T-helper 1 cell (primary cell): ENCODE measurements around the gene HSPA12B.
A peak's percentile ranks its signal among the peaks of the same experiment; 100 is the strongest.

ENCODE experiments used
- DNase-seq, 5 donors: peaks; one replicate each; pipeline ENCODE4 v3.0.0-alpha.2; 2012 to 2020

HSPA12B gene

DNA sequence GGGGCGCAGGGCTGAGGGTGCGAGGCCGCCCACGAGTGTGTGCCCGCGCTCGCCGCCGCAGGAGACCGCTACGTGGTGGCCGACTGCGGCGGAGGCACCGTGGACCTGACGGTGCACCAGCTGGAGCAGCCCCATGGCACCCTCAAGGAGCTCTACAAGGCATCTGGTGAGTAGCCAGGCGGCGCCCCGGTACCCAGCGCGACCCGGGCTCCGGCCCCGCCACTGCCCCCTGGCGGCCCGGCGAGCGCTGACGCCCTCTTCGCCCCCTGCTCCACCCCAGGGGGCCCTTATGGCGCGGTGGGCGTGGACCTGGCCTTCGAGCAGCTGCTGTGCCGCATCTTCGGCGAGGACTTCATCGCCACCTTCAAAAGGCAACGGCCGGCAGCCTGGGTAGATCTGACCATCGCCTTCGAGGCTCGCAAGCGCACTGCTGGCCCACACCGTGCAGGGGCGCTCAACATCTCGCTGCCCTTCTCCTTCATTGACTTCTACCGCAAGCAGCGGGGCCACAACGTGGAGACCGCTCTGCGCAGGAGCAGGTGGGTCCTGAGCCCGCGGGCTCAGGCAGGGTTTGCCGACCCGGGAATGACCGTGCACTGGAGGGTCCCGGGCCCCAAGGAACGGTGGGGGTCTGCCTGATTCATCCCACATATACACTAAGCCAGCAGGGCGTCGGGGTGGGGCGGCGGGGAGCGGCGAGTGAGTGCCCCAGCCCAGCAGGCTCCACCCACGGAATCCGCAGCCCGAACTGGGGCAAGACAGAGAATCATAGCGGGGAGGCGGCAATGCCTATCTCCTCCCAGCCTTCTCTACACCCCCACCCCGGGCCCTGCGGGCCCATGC lies 17.4 kb downstream of the HSPA12B start:
- DNase-seq = peak in 1 of 5 donors; percentile 23

DNA sequence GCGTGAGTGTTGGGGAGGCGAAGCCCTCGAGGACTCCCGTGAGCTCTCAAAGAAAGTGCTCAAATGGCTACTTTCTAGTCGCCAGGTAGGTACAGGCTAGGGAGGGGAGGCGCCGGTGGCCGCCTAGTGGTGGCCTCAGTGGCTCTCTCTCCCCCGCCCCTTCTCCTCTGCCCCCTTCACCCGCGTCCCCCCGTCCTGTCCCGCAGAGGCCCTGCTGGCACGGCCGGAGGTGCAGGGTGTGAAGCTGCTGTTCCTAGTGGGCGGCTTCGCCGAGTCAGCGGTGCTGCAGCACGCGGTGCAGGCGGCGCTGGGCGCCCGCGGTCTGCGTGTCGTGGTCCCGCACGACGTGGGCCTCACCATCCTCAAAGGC lies 18.8 kb downstream of the HSPA12B start:
- DNase-seq = no peak

DNA sequence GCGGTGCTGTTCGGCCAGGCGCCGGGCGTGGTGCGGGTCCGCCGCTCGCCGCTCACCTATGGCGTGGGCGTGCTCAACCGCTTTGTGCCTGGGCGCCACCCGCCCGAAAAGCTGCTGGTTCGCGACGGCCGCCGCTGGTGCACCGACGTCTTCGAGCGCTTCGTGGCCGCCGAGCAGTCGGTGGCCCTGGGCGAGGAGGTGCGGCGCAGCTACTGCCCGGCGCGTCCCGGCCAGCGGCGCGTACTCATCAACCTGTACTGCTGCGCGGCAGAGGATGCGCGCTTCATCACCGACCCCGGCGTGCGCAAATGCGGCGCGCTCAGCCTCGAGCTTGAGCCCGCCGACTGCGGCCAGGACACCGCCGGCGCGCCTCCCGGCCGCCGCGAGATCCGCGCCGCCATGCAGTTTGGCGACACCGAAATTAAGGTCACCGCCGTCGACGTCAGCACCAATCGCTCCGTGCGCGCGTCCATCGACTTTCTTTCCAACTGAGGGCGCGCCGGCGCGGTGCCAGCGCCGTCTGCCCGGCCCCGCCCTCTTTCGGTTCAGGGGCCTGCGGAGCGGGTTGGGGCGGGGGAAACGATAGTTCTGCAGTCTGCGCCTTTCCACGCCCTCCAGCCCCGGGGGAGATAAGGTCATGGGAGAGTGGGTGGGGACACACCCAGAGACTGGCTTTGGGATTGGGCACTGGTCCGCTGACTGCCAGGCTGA lies 19.3 kb downstream of the HSPA12B start:
- peak; percentile 22 to 60 (median 46) for DNase-seq

DNA sequence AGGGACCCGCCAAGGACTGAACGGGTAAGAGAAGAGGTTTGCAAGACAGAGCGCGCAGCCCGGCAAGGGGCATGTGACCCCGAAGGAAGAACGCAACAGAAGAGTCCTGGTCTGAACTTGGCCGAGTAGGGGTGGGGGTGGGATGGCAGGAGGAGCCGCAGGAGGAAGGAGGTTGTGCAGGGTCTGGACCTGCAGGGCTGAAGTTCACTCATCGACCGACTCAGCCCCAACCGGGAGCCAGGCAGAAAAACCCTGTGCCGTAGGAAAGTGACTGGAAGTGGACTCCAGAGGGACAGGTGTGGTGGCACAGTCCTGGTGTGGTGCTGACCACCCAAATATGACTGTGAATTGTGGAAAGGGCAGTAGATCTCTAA lies 19.9 kb downstream of the HSPA12B start:
- no peak for DNase-seq

DNA sequence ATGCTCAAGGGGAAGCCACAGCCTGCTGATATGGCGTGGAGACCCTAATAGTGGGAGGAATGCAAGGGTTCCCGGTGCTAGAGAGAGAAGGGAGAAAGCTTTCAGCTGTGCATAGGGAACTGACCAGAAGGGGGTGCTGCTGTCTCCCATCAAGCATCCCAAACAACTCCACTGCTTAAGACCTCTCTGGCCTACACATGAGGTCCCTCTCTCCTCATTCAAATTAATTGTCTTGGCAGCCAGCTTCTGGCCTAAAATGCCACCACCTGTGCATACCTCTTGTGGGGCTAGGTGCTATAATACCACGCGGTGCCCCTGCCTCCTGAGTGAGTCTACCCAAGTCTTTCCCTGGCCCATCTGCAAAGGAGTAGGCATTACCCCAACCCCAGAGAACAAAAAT lies 20.6 kb downstream of the HSPA12B start:
- DNase-seq = peak in 4 of 5 donors; percentile 41 to 64 (median 50)

DNA sequence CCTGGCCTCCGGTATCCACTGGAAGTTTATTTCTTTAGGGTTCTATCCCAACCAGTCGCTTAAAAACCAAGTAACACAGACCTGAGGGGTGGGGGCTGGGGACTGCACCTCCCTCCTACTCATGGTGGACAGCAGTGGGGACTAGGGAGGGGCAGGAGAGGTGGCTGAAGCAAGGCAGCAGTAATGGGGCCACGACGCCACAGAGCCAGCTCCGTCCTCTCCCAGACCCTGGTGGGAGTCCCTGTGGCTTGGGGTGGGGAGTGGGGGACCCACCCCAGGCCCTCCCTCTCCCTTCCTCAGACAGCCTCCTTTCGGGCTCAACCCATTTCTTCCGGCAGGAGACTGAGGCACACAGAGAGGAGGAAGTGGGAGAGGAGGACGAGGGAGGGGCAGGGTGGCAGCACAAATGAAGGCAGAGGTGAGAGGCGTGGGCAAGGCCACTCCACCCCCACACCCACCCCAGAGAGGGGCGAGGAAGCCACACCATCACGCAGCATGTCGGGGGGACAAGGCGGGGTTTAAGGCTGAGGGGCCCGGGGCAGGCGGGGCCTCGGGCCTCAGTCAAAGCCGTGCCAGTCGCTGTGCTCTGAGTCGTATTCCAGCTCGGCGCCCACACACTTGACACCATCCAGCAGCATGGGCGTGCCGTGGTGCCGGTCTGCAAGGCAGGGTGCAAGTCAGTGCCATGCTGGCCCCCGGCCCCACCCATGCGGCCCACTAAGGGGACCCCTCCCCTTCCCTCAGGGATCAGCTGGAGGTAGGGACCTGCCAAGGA lies 21.2 kb downstream of the HSPA12B start:
- DNase-seq = no peak

DNA sequence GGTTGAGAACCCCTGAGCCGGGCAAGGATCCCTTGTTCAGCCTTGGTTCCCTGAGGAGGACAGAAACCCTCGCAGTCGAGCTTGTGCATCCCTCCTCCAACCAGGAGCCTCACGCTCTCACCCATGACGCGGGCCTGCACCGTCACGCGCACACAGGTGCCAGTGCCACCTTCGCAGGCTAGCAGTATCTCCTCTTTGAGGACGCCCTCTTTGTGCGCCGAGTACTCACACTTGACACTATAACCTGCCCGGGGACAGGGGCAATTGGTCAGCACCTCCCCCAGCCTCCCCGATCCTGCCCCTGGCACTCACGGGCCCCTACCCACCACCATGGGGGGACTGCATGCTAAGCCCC lies 21.8 kb downstream of the HSPA12B start:
- no peak for DNase-seq

DNA sequence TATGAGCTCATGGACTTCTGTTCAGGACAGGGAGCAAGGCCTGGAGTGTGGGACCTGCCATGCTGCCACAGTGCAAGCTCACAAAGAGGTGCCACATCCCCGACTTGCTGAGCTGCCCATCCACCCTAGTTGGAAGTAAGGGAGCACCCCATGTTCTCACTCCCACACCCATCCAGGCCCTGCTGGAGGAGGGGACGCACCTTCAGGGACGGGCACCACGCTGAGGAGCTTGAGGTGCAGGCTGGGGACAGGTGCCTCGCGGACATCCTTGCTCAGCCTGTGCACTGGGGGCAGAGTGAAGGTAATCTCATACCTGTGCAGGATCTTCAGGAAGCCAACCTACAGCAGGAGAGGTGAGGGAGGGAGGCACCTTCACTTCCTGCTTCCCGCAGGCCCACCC lies 22.8 kb downstream of the HSPA12B start:
- no peak for DNase-seq

DNA sequence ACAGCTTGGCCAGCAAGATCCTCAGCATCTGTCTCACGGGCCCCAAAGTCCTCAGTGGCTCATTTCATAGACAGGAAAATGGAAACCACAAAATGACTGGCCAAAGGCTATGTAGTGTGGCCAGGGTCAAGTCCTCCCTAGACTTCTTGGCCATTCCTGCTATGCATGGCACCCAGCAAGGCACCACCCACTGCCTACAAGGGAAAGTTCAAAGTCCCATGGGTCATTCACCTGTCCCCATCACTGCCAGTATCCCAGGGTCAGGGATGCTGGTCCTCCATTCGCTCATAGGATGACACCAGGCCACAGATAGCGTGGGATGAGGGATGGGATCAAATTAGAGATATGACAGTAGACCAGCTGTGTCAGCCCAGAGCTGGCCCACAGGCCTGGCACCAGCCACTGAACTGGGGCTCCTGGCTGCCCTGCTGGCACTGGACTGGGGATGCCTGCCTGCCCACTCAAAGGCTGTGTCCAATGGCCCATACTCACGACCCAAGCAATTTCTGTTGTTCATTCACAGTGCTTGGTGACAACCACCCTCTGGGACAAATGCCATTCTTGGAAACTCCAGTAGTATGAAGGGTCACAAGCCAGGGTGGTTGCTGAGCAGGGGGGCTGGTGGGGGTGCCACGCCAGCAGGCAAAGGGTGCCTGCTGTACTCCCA lies 23.5 kb downstream of the HSPA12B start:
- DNase-seq = no peak

DNA sequence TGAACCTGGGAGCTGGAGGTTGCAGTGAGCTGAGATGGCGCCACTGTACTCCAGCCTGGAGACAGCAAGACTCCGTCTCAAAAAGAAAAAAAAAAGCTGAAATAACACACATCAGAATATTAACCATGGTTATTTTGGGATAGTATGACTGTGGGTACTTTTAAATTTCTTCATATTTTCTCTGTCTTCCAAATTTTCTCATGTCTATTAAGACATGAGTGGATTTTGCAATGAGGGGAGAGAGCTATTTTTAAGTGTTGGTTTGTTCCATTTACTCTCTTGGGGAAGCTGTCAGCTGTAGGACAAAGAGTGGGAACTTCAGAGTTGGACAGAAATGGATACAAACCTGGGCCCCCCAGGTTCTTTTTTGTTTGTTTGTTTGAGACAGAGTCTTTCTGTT lies 24.8 kb downstream of the HSPA12B start:
- DNase-seq = no peak

DNA sequence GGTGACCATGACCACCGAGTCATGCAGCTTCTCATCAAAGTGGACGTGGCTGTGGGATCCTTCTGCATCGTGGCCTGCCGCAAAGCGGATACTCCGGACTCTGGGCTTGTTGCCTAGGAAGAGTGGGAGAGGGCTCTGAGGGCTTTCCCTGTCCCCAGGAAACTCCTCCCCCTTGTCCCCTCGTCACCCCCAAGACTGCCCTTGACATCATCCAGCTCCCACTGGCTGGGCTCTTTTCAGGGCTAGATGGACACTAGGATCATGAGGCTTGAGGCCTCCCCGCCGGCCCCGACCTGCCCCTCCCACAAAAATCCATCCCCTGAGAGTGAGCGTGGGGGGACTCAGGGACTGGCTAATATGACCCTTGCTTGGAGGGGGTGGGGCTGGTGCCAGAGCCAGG lies 26.1 kb downstream of the HSPA12B start:
- DNase-seq = no peak

DNA sequence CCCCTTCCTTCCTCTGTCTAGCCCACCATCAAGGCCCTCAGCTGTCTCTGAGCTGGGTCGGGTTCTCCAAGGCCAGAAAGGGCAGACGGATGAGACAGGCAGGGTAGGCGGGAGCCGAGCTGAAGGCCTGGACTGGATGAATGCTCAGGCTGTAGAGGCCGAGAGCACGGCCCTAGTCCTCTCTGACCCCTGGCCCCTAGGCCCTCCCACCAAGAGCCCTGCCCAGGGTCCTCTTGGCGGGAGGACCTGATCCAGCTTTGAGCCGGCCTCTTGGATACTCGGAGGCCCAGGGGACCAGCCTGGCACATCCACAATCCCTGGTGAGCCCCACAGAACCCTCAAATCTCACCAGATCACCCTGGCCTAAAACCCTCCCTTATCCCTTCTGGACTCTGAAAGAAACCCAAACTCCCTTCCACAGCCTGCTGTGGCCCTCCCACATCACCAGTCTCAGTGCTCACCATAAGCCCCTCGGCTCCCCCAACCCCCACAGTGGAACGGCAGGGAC lies 26.9 kb downstream of the HSPA12B start:
- no peak for DNase-seq

DNA sequence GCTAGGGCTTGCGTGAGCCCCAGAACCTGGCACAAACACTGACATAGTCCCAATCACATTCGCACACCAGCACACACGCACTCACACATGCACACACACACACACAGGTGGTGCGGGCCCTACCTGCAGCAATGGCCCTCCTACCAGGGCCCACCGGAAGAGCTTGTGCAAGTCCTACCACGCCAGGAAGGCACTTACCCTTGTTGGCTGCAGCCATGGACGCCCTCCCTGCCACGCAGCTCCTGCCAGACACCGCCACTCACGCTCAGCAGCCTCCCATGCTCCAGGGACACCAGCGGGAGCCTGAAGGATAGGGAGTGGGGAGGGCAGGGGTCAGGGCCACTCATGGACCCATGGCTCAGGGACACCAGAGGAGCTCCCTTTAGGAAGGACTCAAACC lies 27.4 kb downstream of the HSPA12B start:
- no peak for DNase-seq

DNA sequence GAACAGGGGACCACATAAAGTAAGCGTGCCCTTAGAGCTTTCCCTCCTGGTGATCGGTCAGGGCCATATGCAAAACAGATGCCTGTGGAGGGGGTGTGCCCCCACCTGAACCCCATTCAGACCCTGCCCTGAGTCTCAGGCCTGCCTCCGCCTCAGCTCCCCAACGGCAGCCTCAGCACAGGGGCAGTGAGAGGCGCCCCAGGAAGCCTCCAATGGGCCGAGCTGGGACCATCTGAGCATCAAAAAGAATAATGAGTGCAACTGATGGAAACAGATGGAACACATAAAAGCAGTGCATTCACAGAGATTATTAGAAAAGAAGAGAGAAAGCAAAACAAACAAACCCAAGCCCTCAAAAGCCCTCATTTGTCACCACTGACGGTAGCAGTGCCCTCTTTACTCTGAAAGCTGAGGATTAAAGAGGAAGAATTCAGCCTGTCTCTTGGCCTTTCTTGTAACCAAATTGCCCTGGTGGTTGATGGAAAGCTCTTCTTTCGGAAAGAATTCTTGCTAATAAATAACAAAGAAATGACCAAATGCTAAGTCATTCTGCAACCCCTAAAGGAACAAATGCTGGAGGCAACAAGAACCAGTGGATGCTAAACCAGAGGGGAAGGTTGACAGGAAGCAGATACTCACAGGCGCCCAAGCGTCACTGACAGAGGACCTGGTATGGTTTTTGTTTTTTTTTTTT lies 28.3 kb downstream of the HSPA12B start:
- no peak for DNase-seq

DNA sequence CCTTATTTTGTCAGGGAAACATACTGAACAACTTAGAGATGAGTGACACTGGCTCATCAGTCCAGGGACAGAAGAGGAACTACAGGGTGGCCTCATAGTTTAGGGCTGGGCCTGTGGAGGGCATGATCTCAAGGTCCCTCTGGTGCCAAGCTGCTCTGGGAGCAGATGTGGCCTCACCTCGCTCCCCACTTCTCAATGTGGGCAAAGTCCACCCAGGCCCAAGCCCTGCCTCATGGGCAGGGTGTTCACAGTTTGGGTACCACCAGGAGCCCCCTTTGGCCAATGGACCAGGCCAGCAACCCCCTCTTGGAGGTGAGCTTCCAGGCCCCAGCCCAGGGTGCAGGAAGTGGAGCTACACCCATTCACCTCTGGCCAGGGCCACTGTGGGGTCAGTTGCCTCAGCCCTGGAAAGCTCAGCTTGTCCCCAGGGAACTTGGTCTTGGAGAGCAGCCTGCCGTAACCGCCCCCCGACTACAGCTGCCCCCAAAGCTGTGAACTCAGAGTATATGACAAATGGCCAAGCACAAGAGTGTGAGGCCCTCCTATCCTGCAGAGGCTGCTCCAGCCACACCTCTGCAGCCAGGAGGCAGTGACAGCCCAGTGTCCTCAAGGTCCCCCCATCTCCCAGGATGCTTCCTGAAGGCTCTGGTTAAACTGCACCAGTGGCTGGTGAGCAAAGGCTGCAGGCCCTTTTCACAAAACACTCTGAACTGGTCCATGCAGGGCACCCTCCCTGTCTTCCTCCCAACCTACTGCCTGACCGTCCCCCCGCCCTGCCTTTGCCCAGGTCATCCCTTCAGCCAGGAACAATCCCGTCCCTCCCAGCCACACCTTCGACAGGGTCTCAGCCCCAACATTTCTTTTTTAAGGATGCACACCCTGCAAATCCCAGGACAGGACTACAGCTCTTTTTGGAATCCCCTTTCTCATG lies 31.5 kb downstream of the HSPA12B start:
- no peak for DNase-seq

DNA sequence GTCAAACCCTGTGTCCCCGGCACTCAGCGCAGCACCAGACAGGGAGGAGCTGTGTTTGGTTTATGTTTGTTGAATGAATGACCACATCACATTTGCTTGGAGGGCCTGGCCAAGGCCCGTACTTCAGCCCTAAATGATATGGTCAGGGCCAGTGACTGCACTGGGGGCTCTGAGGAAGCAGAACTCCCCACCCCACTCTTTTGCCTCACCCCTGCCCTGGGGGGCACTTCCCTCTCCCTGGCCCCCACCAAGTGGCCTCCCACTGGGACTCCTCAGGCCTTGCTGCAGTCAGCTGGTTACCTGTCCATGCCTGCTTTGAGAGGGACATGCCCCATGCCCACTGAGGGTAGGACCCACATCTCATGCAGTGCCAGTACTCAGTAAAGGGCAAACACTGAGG lies 32.2 kb downstream of the HSPA12B start:
- DNase-seq = no peak

DNA sequence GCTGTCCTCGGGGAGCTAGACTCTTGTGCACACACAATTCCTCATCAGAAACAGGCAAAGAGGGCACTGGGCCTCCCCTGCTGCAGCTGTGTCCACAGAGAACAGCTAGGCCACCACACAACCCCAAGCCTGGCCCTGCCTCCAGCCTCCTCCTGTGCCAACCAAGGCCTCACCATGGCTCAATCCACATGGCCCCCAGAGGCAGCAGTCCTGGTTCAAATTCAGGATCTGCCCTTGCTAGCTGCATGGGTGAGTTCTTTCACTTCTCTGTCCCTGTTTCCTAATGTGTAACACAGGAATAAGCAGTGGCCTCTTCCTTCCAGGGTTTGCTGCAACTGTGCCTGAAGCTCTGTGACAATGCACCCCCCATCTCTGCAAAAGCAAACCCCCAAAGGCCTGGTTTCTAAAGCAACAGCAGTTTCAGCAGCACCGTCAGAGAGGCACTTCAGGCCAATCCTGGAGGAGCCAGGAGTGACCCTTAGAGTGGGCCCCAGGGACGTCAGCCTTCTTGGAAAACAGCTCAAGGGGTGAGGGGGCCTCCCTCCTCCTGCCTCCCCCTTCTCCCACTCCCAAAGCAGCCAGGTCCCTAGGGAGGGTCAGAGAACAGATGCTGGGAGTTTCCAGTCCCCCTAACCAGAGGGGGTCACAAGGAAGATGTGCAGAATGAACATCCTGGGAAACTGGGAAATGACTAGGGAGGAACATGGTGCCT lies 32.8 kb downstream of the HSPA12B start:
- no peak for DNase-seq

DNA sequence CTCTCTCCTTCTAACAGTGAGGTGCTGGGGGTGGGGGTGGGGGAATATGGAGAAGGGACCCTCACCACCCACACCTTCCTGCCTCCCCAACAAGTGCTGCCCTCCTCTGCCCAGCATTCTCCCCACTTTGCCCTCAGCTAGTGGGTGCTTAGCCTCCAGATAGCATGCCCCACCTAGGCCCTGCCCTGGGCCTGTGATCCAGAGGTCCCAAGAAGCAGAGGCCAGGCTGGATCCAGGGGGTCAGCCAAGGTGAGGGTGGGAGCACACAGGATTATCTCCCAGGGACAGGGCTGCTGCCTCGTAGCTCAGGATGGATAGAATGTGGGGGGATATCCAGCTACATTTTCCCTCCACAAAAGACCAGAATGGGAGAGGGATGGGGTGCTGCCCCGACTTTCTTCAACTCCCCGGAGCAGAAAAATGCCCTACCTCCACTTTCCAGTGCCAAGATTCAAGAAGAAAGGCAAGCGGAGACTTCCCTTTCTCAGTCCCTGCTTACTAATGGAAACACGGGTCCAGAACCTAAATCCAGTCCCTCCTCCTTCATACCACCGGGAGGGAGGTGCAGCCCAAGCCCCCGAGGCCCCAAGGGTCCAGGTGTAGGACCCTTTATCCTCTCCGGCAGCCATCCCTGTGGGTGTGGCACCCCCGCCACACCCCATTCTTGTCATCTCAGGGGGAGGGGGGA lies 34.1 kb downstream of the HSPA12B start:
- DNase-seq = no peak

DNA sequence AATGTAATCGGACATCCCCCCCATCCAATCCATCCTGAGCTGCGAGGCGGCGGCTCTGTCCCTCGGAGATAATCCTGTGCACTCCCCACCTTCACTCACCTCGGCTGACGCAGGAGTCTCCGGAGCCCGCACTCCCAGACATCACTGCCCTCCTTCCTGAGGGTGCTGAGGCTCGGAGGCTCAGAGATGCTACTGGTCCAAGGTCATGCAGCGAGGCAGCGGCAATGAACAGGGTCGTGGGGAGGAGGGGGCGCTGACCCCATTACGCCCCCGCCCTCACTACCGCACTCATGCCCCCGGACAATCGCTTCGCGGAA lies 34.6 kb downstream of the HSPA12B start:
- DNase-seq = no peak
